ENCODE results near the gene BCL2L12. TPM values are rescaled to one million over a fixed set of nuclear protein-coding genes. Genes with fewer than 3 reads are reported as not detected.
A peak's percentile ranks its signal among the peaks of the same experiment; 100 is the strongest.

The BCL2L12 gene
- total and polyA plus RNA-seq, 4 donors: 1.6 to 15.7 (median 6.8) TPM

DNA sequence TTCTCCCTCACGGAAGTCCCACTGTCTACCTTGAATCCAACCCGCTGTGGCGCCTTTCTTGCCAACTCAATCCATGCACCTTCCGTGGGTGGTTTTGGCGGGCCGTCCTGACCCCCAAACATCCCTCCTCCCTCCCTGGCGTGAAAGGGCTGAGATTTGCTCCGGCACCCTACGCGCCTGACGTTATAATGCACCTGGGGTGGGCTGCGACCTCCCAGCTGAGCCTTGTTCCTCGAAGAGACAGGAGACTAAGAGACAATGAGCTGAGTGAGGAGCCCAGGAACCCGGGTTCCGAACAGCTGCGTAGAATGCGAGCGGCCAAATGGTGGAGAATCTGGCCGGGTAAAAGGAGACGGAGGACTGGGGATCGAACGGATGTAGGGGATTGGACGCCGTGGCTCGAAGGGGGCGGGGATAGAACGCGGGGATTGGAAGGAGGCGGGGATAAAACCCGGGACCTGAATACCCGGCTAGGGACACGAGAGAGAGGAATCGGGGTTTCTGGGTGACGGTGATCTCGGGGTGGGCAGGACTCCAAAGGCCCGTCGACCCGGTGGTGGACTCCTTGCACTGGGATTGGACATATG lies 25.0 kb downstream of the BCL2L12 start, which contains the start of gene CPT1C:
CPT1C (plus strand) TSS at position 461 of the 587 bp plus-strand sequence. CDS start 1,137 bp downstream, outside the sequence.
- Histone ChIP-seq H3K4me3 (ENCODE audit: low read depth in 1 of 3, low read length in 3 of 3) (peak within 1 kb of the TSS in 2 of 3 donors; percentile 28 to 42), H3K27me3 (ENCODE audit: control insufficient read depth in 4 of 4, insufficient read depth in 4 of 4, low read length in 3 of 4) (no peaks in the 10 kb centered on the region), H3K9me3 (ENCODE audit: control insufficient read depth in 4 of 4, low read length in 3 of 4) (no peaks in the 10 kb centered on the region), H3K36me3 (ENCODE audit: control insufficient read depth in 4 of 4, insufficient read depth in 3 of 4, low read depth in 1 of 4, low read length in 3 of 4) (peaks cover 0 to 16% (median 6%) of the 10 kb centered on the region in 4 donors), H3K4me1 (ENCODE audit: control insufficient read depth in 4 of 4, insufficient read depth in 4 of 4, low read length in 3 of 4) (peaks cover 3 to 33% (median 16%) of the 10 kb centered on the region in 4 donors), H3K27ac (ENCODE audit: low read depth in 1 of 2, low read length in 2 of 2) (peak within 1 kb of the TSS in 1 of 2 donors; percentile 40), H3K9ac (ENCODE audit: low read depth in 1 of 2, low read length in 2 of 2) (peak within 1 kb of the TSS; percentile 32 to 37)
- TF ChIP-seq TAF1 (conservative IDR thresholded peaks at IDR 0.05): no peak
- TF ChIP-seq GABPA (IDR thresholded peaks at IDR 0.05 in 1 of 2, conservative IDR thresholded peaks at IDR 0.05 in 1 of 2): no peak
- TF ChIP-seq SP1 (IDR thresholded peaks at IDR 0.05): no peak
- no peak for TF ChIP-seq HNF4G (IDR thresholded peaks at IDR 0.05)
- TF ChIP-seq NR2F2 (IDR thresholded peaks at IDR 0.05): no peak
- no peak for TF ChIP-seq RXRA (IDR thresholded peaks at IDR 0.05)
- TF ChIP-seq ATF3 (IDR thresholded peaks at IDR 0.05): no peak
- no peak for TF ChIP-seq FOXA1 (IDR thresholded peaks at IDR 0.05)
- no peak for TF ChIP-seq JUND (IDR thresholded peaks at IDR 0.05)
- no peak for TF ChIP-seq ZBTB33 (IDR thresholded peaks at IDR 0.05)
- no peak for TF ChIP-seq MAX (IDR thresholded peaks at IDR 0.05)
- no peak for TF ChIP-seq FOXA2 (IDR thresholded peaks at IDR 0.05)
- TF ChIP-seq CTCF (IDR thresholded peaks at IDR 0.05; ENCODE audit: low read depth, low read length, missing input control): no peak
- no peak for TF ChIP-seq YY1 (IDR thresholded peaks at IDR 0.05)
- 3% methylated on average over 38 of the region's 38 CpGs for WGBS
- no peak for DNase-seq (ENCODE audit: low spot score)

DNA sequence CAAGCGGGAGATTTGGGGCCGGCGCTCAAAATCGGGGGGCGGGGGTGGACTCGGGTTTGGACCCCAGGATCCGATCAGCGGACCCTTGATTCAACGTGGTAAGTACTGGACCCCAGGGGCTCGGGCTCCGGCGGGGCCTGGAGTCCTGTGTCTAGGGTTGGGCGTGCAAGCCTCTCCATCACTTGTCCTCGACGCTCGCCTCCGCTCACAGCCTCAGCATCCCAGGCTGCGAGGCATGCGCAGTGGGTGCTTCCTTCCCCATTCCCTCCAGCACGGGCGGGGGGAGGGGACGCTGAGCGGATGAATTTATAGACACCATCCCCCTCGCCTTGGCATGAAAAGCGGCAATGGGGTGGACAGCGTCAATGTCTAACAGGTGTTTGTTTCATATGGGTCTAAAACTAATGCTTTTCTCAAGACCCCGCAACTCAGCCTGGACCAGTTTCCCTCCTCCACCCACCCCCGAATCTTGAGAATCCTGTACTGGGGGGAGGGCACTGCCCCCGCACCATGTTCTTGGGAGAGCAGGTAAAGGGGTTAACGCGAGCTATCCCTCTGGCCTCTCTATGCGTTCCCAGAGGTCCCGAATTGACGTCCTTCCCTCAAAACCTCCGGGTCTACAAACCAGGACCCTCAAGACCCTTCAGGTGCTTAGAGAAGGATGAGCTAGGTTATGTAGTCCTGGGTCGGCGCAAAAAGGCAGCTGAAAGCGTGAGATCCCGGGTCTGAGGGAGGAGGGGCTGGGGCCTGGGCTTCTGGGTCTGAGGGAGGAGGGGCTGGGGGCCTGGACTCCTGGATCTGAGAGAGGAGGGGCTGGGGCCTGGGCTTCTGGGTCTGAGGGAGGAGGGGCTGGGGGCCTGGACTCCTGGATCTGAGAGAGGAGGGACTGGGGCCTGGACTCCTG lies 25.8 kb downstream of the BCL2L12 start:
- WGBS: 19% methylated on average over 39 of the region's 39 CpGs
- no peaks in the 10 kb centered on the region for H3K9me3 ChIP-seq (ENCODE audit: control insufficient read depth in 4 of 4, low read length in 3 of 4)
- H3K27me3 ChIP-seq (ENCODE audit: control insufficient read depth in 4 of 4, insufficient read depth in 4 of 4, low read length in 3 of 4): no peaks in the 10 kb centered on the region
- H3K4me1 ChIP-seq (ENCODE audit: control insufficient read depth in 4 of 4, insufficient read depth in 4 of 4, low read length in 3 of 4): peaks cover 3 to 29% (median 16%) of the 10 kb centered on the region in 4 donors
- DNase-seq (ENCODE audit: low spot score): no peak
- H3K27ac ChIP-seq (ENCODE audit: low read depth in 1 of 2, low read length in 2 of 2): no peak overlapping the region
- TF ChIP-seq HNF4G (IDR thresholded peaks at IDR 0.05): no peak
- no peak for TF ChIP-seq RAD21 (IDR thresholded peaks at IDR 0.05)
- no peak for TF ChIP-seq ATF3 (IDR thresholded peaks at IDR 0.05)
- TF ChIP-seq CTCF (IDR thresholded peaks at IDR 0.05; ENCODE audit: low read depth, low read length, missing input control): no peak
- no peak for TF ChIP-seq YY1 (IDR thresholded peaks at IDR 0.05)
- no peak for TF ChIP-seq EGR1 (IDR thresholded peaks at IDR 0.05; ENCODE audit: low read depth in 2 of 2)
- no peak for TF ChIP-seq NR2F2 (IDR thresholded peaks at IDR 0.05)
- no peak for TF ChIP-seq FOXA2 (IDR thresholded peaks at IDR 0.05)
- TF ChIP-seq GABPA (IDR thresholded peaks at IDR 0.05 in 1 of 2, conservative IDR thresholded peaks at IDR 0.05 in 1 of 2): no peak
- TF ChIP-seq JUND (IDR thresholded peaks at IDR 0.05): no peak
- TF ChIP-seq FOXA1 (IDR thresholded peaks at IDR 0.05): no peak
- TF ChIP-seq ZBTB33 (IDR thresholded peaks at IDR 0.05): no peak
- H3K4me3 ChIP-seq (ENCODE audit: low read depth in 1 of 3, low read length in 3 of 3): peak overlapping the region in 1 of 3 donors; percentile 28
- peaks cover 0 to 10% (median 3%) of the 10 kb centered on the region in 4 donors for H3K36me3 ChIP-seq (ENCODE audit: control insufficient read depth in 4 of 4, insufficient read depth in 3 of 4, low read depth in 1 of 4, low read length in 3 of 4)
- peak overlapping the region in 1 of 2 donors; percentile 32 for H3K9ac ChIP-seq (ENCODE audit: low read depth in 1 of 2, low read length in 2 of 2)
